ENCODE measurements around the gene PNLIPRP2.

PNLIPRP2 gene

DNA sequence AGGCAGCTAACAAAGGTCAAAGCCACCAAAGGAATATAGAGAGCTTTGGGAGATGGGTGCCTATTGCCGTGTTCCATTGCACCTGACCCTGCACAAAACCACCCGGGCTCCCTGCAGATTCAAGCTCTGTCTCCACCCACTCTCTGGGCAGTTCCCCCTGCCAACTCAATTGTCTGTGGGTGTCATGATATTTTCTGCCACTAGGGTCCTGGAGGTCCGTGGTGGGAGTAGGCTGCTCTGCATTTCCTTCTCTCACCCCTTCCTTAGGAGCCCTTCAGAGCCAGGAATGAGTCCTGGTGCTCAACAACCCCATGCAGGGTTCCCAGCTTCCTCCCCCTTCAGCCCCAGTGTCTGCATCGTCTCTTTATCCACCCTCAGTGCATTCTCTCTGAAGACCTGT is 34.1 kb downstream of the PNLIPRP2 start:
- no peak for DNase-seq (ENCODE audit: low read depth in 2 of 2)

DNA sequence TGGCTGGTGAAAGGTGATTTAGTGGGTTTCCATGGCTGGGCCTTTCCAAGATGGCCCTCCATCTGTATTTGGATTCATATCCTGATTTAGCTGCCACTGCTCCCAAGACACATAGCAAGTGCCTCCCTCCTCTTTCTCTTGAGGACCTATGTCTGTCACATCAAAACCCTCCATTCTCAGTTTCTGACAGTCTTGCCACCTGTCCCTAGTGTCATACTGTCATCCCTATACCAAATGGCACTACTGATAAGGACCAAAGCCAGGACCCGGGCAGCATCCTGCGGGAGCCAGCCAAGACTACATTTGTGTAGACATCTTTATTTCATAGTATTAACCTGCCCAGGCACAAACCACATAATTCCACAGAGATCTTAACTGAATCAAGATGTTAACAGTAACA is 34.8 kb downstream of the PNLIPRP2 start:
- no peak for DNase-seq (ENCODE audit: low read depth in 2 of 2)

DNA sequence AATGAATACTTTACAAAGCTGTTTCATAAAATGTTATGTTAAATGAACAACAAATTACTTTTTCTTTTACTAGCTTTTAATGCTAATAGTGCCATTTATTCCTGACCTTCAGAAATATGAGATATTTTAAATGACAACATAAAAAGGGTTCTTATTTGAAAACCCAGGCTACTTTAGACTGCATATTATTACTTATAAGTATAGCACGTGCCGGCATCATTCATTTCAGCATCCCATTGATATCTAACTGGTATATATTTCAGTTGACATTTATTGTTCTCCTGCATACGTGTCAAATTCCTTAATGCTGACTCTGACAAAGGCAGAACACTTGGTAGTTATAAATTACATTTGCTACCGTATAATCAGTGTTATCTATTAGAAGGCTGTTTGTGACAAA is 35.3 kb downstream of the PNLIPRP2 start:
- DNase-seq (ENCODE audit: low read depth in 2 of 2), result no peak

GRCh38 chr10:116657863-116658551 is 37.3 kb downstream of the PNLIPRP2 start:
- no peak for DNase-seq (ENCODE audit: low read depth in 2 of 2)

GRCh38 chr10:116659049-116659670 is 38.4 kb downstream of the PNLIPRP2 start:
- DNase-seq (ENCODE audit: low read depth in 2 of 2), result no peak

GRCh38 chr10:116660860-116661259 is 40.1 kb downstream of the PNLIPRP2 start:
- DNase-seq (ENCODE audit: low read depth in 2 of 2), result no peak

DNA sequence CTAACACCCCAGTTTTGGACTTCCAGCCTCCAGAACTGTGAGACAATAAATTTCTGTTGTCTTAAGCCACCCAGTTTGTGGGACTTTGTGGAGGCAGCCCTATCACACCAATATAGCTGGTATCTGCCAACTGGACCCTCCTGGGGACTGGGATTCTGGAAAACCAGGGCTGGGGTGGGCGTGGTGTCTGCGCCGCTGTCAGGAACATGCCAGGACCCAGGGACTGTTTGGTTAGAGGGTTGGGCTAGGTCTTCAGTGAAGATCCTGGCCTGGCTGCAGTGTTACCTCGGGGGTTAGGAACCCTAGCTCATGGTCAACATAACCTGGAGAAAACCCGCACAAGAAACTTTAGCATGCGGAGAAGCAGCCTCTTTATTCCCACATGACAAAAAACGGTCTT is 42.6 kb downstream of the PNLIPRP2 start:
- DNase-seq (ENCODE audit: low read depth in 2 of 2), result no peak

- no peak for DNase-seq (ENCODE audit: low read depth in 2 of 2)
Observed at GRCh38 chr10:116664631-116665030, 43.9 kb downstream of the PNLIPRP2 start.

- DNase-seq (ENCODE audit: low read depth in 2 of 2), result no peak
Observed at GRCh38 chr10:116665541-116666125, 44.9 kb downstream of the PNLIPRP2 start.

DNA sequence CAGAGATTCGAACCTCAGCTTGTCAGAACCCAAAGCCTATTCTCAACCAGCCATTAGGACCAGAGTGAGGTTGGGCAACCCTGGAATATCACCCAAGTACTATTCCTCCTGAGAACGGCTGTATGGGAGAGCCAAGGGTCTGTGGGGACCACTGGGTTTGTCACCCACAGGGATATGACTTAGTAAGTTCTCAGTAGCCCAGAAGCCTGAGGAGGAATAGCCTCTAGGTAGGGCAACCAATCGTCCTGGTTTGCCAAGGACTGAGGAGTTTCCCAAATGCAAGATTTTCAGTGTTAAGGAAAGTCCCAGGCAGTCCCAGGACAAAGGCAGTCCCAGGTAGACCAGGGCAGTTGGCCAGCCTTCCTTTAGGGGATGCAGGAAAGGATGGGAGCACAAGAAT is 46.7 kb downstream of the PNLIPRP2 start:
- DNase-seq (ENCODE audit: low read depth in 2 of 2), result no peak

DNA sequence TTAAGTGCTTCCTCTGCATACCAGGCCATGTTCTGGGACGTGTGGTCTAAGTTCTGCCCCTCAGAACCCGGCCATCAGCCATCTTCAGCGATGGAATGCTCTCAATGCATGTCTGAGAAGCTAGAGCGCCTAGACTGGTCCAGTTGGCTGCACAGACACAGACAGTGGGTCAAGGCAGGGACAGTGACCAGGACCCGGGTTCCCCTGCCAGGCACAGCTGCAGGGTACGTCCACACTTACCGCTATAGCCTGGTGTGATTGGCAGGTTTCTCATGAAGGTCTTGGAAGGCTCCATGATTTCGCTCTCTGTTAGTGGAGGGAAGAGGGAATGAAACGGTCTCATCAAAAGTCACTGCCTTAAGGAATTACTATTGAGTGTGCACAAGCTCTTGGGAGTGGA is 47.3 kb downstream of the PNLIPRP2 start:
- no peak for DNase-seq (ENCODE audit: low read depth in 2 of 2)

DNA sequence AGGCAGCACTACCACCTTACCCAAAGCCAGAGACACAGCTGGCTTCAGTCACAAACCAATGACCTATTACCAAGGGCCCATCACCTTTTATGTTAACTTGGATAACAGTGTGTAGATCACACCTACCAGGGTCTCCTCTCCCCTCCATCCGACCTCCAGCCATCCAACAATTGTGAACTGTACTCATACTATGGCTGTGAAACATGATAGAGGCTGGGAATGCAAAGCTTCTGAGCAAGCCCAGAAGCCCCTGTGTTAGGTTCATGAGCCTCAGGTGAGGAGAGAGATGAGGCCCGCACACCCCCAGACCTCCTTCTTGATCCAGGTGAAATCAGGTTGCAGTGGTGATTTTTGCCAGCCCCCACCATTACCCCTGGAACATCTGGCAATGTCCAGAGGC is 47.7 kb downstream of the PNLIPRP2 start:
- DNase-seq (ENCODE audit: low read depth in 2 of 2), result no peak

GRCh38 chr10:116669080-116669479 is 48.3 kb downstream of the PNLIPRP2 start:
- no peak for DNase-seq (ENCODE audit: low read depth in 2 of 2)

- no peak for DNase-seq (ENCODE audit: low read depth in 2 of 2)
Observed at GRCh38 chr10:116669832-116670644, 49.3 kb downstream of the PNLIPRP2 start.

DNA sequence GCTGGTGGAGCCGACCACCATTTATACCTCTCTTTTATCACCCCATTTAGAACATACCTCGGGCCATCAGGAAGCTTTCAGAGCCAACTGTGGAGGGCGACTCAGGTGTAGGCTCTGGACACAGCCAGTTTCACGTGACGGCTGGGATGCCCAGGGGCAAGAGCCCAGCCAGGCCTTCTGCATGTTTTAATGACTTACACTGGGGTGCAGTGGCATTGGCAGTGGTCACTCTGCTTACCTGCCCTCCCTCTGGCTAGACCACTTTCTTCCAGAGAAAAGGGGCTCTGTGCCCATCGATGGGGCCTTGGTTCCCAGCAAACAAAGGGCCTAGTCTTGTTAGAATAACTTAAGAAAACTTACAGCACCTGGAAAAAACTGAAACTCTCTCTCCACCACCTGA is 50.0 kb downstream of the PNLIPRP2 start:
- no peak for DNase-seq (ENCODE audit: low read depth in 2 of 2)

DNA sequence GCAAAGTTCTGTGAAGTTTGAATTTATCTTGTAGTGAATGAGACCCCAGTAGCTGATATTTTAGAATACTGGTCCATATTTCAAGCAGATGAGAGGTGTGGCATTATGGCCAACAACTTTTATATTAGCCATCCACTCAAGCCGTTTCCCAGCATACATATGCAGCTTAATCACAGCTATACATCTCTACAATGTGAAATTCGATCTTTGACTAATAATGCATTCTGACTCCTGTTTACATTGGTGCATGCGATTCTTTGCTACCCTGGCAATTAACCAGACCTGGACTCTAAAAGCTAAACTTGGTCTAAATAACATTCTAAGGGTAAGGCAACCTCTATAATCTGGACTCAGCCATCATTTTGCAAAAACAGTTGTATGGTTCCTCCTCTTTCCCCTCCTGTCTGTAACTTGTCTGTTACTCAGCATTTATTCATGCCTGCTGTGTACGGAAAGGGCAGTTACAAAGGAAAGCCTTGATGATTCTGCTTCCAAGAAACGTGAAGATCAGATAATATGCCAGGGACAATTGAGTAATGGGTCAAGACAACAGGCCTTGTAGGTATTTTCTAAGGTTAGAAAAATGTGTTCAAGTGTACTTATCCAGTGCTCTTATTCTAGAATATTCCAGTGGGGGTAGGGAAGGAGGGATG is 50.6 kb downstream of the PNLIPRP2 start:
- DNase-seq (ENCODE audit: low read depth in 2 of 2), result no peak

DNA sequence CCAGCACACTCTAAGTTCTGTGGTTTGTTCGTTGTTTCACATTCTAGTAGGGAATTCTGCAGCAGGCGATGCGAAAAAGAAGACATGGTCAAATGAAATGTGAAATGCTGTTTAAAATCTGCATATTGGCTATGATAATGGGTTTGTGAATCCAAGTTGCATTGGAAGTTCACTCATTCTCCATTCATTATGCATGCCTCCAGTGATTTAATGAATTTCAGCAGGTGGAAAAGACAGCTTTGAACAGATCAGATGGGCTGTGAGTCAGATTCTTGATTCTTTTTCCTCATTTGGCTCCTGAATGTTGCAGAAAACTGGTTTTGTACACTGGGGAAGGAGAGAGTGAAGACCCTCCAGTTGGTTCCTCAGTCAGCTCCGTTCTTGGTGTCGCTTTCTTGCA is 52.1 kb downstream of the PNLIPRP2 start:
- DNase-seq (ENCODE audit: low read depth in 2 of 2), result no peak

DNA sequence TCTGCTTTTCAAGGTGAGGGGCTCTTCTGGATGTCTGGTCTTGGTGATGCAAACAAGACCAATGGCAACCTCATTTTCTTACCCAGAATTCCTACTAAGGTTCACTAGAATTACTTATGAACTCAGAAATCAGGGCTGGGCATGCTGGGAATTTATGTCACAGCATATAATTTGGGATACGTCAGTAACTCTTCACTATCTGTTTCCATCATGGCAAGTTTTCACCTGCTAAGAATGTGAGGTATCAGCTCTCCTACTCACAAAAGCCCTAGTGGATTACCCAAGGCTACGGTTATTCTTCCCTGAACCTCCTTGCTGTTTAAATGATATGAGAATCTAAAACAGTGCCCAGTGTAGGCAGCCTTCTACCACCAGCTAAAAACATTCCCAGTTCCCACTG is 53.1 kb downstream of the PNLIPRP2 start:
- no peak for DNase-seq (ENCODE audit: low read depth in 2 of 2)

GRCh38 chr10:116674901-116675423 is 54.2 kb downstream of the PNLIPRP2 start:
- DNase-seq (ENCODE audit: low read depth in 2 of 2), result no peak

- no peak for DNase-seq (ENCODE audit: low read depth in 2 of 2)
Observed at GRCh38 chr10:116676118-116676517, 55.4 kb downstream of the PNLIPRP2 start.

GRCh38 chr10:116676633-116677032 is 55.9 kb downstream of the PNLIPRP2 start:
- DNase-seq (ENCODE audit: low read depth in 2 of 2), result no peak

DNA sequence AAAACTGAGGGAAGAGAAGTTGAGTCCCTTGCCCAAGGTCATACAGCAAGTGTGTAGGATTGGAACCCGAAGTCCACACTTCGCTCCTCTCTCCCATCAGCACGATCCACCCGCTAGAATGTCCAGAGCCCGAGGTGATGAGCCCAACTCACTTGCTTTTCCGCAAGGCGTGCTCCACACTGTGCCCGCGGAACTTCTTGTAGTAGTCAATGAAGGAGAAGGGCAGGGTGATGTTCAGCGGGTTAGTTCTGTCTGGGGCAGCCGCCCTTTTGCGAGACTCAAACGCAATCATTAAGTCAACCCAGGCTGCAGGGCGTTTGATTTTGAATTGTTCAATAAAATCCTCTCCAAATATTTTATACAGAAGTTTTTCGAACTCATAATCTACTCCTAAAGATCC is 58.6 kb downstream of the PNLIPRP2 start:
- no peak for DNase-seq (ENCODE audit: low read depth in 2 of 2)

All from activated CD8-positive, alpha-beta memory T cell treated with anti-CD3 and anti-CD28 coated beads for 4 hours (primary cell).